Effector memory CD4-positive, alpha-beta T cell (primary cell): Measurements from ENCODE around the gene MYO3A.
"Not testable (repeated sequence)": the region's sequence is repeated elsewhere in the genome, so short reads cannot be mapped to it uniquely, and the experiment has no call there.

Experiments
- DNase-seq, 3 donors: peaks; one replicate each; pipeline ENCODE4 v3.0.0-alpha.2; 2020
- H3K27ac ChIP-seq: 2 replicates; pipeline ENCODE4 v1.7.0; 2013; ENCODE audit warnings: mild to moderate bottlenecking, low read length, moderate library complexity; ENCODE audit not compliant: insufficient read depth, poor library complexity, severe bottlenecking
- H3K27me3 ChIP-seq: replicated peaks from 2 replicates; pipeline ENCODE4 v1.7.0; 2013; ENCODE audit warnings: mild to moderate bottlenecking, low read length; ENCODE audit not compliant: insufficient read depth, control insufficient read depth, poor library complexity, severe bottlenecking
- H3K36me3 ChIP-seq: 2 replicates; pipeline ENCODE4 v1.7.0; 2013; ENCODE audit warnings: mild to moderate bottlenecking, low read length, moderate library complexity; ENCODE audit not compliant: control insufficient read depth, insufficient read depth
- H3K4me1 ChIP-seq: 2 replicates; pipeline ENCODE4 v1.7.0; 2013; ENCODE audit warnings: low read length, mild to moderate bottlenecking; ENCODE audit not compliant: control insufficient read depth, insufficient read depth, poor library complexity, severe bottlenecking
- H3K4me3 ChIP-seq: 2 replicates; pipeline ENCODE4 v1.7.0; 2013; ENCODE audit warnings: low read length, low read depth, mild to moderate bottlenecking; ENCODE audit not compliant: insufficient read depth, poor library complexity, severe bottlenecking
- H3K9me3 ChIP-seq: 2 replicates; pipeline ENCODE4 v1.7.0; 2013; ENCODE audit warnings: mild to moderate bottlenecking, low read length, moderate library complexity; ENCODE audit not compliant: control insufficient read depth

MYO3A gene

GRCh38 chr10:25974897-25975459, 40.9 kb downstream of the MYO3A start:
- Histone ChIP-seq H3K4me1 (no peaks in the 10 kb centered on the region), H3K4me3 (no peak overlapping the region), H3K36me3 (no peaks in the 10 kb centered on the region), H3K9me3 (no peaks in the 10 kb centered on the region), H3K27ac (no peak overlapping the region), H3K27me3 (no peaks in the 10 kb centered on the region)
- DNase-seq, result no peak

DNA sequence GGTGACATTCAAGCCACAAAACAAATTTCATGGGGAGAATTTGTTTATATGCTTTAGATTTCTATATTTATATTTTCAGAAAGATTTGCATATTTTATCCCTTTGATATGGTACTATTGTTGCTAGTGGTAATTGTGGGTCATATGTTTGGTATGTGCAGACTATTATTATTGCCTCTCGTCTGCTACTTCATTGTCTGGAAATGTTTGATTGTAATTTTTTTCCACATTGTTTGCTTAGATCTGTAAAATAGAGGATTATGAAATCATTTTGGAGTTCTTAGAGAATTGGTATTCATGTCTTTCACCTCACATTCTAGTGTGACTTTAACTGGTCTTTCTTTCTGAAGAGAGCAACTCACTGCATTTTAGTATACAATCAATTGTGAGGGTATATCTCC, 44.7 kb downstream of the MYO3A start:
- Histone ChIP-seq H3K4me1 (no peaks in the 10 kb centered on the region), H3K27me3 (no peaks in the 10 kb centered on the region), H3K27ac (no peak overlapping the region), H3K9me3 (no peaks in the 10 kb centered on the region), H3K36me3 (no peaks in the 10 kb centered on the region), H3K4me3 (no peak overlapping the region)
- DNase-seq, result no peak

DNA sequence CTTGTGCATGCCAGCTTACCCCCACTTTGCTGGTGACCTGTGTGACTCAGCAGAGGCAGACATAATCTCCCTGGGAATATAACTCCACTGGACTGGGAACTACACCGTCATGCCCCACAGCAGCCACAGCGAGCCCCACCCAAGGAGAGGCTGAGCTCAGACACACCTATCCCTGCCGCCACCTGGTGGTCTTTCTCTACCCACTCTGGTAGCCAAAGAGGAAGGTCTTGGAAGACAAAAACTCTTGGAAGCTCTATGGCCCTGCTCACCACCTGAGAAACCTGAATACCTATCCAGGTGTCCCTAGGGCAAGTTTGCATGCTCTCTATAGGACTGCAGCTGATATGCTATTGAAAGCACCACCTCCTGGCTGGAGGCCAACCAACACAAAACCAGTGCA, 48.1 kb downstream of the MYO3A start:
- H3K36me3 ChIP-seq, result no peaks in the 10 kb centered on the region
- no peaks in the 10 kb centered on the region for H3K4me1 ChIP-seq
- no peak overlapping the region for H3K4me3 ChIP-seq
- H3K9me3 ChIP-seq, result no peaks in the 10 kb centered on the region
- H3K27me3 ChIP-seq, result no peaks in the 10 kb centered on the region
- no peak overlapping the region for H3K27ac ChIP-seq
- no peak for DNase-seq

- H3K27ac ChIP-seq, result no peak overlapping the region
- H3K36me3 ChIP-seq, result no peaks in the 10 kb centered on the region
- H3K27me3 ChIP-seq, result no peaks in the 10 kb centered on the region
- no peak for DNase-seq
- H3K4me3 ChIP-seq, result no peak overlapping the region
- H3K4me1 ChIP-seq, result no peaks in the 10 kb centered on the region
- no peaks in the 10 kb centered on the region for H3K9me3 ChIP-seq
Measured at GRCh38 chr10:25988583-25988982, 54.6 kb downstream of the MYO3A start.

- Histone ChIP-seq H3K4me3 (no peak overlapping the region), H3K27ac (no peak overlapping the region), H3K4me1 (no peaks in the 10 kb centered on the region), H3K27me3 (no peaks in the 10 kb centered on the region), H3K9me3 (no peaks in the 10 kb centered on the region), H3K36me3 (no peaks in the 10 kb centered on the region)
- DNase-seq, result no peak
Measured at GRCh38 chr10:25989951-25990350, 55.9 kb downstream of the MYO3A start.

DNA sequence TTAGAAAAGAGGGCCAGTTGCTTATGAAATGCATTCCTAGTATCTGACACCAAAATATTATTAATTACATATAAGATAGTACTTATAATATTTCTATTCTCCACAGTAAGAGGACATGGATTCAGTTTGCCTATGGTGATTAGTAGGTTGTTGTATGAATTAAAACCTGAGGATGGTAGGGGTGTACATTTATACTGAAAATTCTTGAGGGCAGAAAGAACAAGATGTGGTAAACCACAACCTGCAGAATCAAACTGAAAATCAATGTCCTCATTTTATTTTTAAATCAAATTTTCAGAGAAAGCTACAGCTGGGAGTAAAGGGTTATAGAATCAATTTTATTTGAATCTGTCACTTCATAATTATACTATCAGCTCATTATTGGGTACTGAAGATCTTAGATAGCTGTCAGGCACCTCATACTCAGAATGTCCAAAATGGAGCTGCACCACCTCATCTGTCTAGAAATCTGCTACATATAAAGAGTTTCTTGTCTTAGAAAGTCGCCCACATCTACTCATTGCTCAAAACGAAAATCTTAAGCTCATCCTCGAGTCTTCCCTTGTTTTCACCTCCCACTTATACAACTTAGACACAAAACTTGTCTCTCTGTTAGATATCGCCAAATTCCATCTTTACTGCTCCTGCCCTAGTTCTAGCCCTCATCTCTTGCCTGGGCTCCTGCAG, 65.4 kb downstream of the MYO3A start:
- no peaks in the 10 kb centered on the region for H3K9me3 ChIP-seq
- DNase-seq, result no peak
- no peak overlapping the region for H3K4me3 ChIP-seq
- H3K36me3 ChIP-seq, result no peaks in the 10 kb centered on the region
- no peak overlapping the region for H3K27ac ChIP-seq
- no peaks in the 10 kb centered on the region for H3K4me1 ChIP-seq
- no peaks in the 10 kb centered on the region for H3K27me3 ChIP-seq

GRCh38 chr10:26000971-26001370, 66.9 kb downstream of the MYO3A start:
- Histone ChIP-seq H3K4me1 (no peaks in the 10 kb centered on the region), H3K36me3 (no peaks in the 10 kb centered on the region), H3K27me3 (no peaks in the 10 kb centered on the region), H3K27ac (no peak overlapping the region), H3K9me3 (no peaks in the 10 kb centered on the region), H3K4me3 (no peak overlapping the region)
- no peak for DNase-seq

GRCh38 chr10:26002466-26002865, 68.4 kb downstream of the MYO3A start:
- H3K4me1 ChIP-seq, H3K27ac ChIP-seq, DNase-seq, H3K4me3 ChIP-seq, H3K36me3 ChIP-seq, H3K27me3 ChIP-seq, H3K9me3 ChIP-seq: not testable (repeated sequence)

DNA sequence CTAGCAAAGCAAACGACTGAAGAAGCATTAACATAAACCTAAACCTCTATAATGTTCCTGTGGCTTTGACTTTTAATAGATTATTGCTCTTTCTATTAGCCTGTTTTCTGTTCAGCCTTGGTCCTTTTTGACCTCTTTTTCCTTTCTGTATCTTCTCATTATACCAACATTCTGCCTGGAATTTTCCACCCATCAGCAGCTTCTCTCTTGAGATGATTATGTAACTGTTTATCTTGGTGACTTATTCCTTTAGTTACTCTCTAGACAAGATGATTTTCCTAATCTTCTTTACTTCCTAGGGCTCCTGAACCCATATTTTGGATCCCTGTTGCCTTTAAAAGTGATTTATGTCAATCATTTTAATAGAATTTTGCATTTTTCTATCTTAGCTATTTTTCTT, 81.1 kb downstream of the MYO3A start:
- no peak for DNase-seq
- Histone ChIP-seq H3K4me1 (no peaks in the 10 kb centered on the region), H3K27me3 (no peaks in the 10 kb centered on the region), H3K9me3 (no peaks in the 10 kb centered on the region), H3K27ac (no peak overlapping the region), H3K36me3 (no peaks in the 10 kb centered on the region), H3K4me3 (no peak overlapping the region)

DNA sequence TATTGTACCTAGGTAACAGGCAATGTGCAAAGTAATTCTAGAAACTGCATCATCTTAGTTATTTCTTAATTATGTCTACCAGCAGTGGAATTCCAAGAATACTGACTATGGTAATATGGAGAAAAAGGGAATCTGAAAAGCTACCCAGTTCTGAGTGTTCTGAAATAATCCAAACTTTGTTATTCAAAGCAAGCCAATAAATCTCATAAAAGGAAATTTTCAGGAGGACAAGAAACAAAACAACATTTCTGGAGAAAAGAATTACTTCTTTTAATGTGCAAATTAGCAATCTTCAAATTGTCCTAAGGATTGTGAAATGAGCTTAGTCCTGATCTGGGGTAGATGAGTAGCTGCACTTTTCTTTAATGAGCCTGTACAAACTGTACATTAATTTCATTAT, 88.8 kb downstream of the MYO3A start:
- no peak for DNase-seq
- Histone ChIP-seq H3K27ac (no peak overlapping the region), H3K4me1 (no peaks in the 10 kb centered on the region), H3K36me3 (no peaks in the 10 kb centered on the region), H3K4me3 (no peak overlapping the region), H3K27me3 (no peaks in the 10 kb centered on the region), H3K9me3 (no peaks in the 10 kb centered on the region)
